ENCODE measurements around the gene TMEM9B.

Gene TMEM9B

DNA sequence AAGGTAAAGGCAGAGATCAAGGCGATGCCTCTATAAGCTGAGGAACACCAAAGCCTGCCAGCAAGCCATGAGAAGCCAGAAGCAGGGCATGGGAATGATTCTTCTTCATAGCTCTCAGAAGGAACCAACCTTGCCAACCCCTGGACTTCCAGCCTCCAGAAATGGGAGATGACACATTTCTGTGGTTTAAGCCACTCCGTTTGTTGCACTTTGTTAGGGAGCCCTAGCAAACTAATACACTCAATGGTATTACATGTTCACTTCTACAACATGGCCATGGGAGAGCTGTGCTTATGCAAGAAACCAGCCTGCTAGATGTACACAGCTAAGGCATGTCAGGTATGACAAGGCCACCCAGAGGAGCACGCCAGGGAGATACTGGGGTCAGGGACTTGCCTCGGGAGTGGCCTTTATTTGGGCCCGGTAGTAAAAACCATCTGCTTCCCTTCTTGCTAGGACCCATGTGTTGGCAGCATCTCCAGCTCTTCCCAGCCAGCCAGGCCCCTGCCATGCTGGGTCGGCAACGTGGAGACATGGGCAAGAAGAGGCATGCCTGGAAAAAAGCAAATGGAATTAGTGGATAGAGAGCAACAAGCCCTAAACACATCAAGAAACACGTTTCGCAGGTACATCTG lies 35.1 kb downstream of the TMEM9B start:
- no peak for DNase-seq

DNA sequence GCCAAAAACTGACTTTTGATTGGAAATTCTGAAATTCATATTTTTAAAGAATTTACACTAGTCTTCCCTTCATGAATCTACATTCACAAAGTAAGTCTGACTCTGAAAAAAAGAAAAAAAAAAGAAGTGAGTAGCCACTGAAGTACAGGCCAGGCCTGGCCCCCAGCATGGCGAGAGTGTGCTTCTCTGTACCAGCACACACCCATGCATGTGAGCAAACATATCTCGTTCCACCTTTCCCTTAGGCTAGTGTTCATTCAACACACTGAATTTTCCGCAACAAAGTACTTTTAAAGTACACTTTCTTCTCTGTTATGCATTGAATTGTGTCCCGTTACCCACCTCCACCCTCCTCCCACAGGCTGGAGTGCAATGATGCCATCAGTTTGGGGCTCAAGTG lies 36.0 kb downstream of the TMEM9B start:
- DNase-seq: no peak

DNA sequence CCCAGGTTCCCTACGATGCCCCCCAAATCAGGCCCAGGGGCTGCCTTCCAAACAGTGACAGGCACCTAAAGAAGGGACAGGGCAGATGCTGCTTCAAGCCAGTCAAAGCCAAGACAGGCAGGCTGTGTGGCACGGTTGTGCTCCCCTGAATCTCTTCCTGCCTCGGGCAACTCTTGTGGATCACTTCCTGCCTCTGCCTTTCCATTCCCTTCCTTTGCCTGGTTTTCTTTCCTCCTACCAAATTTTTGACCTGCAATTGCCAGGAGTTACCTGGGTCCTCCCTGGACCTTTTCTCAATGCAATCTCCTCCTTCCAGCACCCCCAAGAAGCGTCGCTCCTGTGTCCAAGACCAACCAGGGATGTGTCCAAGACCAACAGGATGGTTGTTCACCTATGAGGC lies 37.0 kb downstream of the TMEM9B start:
- no peak for DNase-seq

DNA sequence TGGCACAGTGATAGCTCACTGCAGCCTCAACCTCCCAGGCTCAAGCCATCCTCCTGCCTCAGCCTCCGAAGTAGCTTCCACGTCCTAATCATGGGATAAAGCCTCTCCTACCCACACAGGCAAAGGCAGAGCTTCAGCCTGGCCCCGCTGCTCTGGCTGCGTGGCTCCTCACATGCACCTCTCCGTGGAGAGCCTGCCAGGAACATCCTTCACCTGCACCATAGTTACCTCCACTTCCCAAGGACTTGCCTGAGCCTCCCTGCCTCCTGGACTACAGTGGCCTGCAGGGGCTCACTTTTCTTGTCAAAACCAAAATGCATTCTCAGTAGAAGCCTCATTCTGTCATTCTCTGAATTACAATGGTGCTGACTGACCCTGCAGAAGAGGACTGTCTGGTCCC lies 38.0 kb downstream of the TMEM9B start:
- DNase-seq: no peak

DNA sequence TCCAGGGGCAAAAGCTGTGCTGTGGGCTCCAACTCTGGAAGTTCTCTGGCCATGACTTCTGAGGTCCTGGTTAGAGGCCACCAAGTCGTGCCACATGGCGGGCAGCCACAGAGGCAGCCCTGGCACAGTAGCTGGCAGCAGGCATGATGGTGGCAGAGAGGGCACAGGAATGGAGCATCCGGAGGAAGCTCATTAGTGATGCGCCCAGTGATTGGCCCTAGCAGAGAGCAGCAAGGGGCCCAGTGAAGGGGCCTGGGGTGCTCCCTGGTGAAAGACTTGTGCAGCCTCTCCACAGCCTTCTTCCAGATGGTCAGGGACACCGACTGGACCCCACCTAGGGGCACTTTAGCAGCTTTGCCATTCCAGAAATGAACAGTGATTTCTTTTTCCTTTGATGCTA lies 38.5 kb downstream of the TMEM9B start:
- DNase-seq: no peak

DNA sequence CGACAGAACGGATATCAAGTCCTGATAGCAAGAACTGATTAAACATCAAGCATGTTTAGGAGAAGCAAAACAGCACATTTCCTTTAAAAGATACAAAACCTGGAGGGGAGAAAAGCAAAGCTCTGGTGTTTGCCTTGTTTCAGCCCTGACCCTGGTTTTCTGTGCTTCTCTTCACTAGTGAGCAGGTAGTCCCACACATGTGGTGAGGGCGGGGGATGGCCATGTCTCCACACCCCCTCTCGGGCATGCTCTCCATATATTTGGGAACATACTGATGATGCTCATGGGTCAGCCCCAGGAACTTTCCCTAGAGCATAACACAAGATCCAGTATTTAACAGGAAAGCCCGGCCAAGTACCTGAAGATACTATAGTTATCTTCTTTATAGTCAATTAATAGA lies 41.6 kb downstream of the TMEM9B start:
- DNase-seq: no peak

DNA sequence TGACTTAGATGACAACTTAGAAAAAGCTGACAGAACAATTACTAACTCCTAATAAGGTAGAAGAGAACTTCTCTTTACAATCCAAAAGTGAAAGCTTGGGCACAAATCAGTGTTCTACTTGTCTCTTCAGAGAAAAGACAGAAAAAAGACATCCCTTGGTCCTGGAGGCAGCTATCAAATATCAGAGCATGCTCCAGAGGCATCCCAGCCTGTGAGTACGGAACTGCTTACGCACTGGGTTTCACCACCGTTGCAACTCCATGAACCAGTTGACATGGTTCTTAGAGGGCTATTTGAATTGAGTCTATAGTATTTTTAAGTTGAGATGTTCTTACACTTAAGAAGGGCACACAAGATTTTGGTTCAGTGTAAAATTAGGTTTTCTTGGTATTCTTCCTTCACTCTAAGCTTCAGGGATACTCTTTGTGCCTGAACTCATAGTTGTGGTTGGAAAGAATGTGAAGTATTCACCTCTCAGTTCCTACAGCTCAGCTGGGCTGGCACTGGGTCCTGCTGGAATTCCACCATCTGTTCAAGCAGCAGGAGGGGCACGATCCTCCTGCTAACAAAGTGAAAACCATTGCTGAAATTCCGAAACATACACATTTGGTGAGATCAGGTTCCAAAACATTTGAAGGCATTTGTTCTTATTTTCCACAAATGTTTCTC lies 47.0 kb downstream of the TMEM9B start:
- DNase-seq: no peak

DNA sequence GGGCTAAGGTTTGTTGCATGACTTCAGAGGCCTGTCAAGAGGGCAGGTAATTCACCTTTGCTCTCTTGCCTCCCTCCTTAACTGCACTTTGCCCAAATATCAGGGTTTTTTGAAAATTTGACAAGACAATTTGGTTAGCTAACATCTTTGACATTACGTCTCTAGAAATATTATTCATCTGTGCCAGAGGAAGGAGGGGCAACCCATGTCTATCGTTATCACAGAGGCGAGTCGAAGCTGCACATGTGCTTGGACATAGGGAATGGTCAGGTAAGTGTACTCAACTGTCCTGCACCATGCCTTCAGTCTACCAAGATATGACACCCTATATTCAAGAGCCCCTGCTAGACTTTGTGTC lies 49.6 kb downstream of the TMEM9B start:
- DNase-seq: no peak

DNA sequence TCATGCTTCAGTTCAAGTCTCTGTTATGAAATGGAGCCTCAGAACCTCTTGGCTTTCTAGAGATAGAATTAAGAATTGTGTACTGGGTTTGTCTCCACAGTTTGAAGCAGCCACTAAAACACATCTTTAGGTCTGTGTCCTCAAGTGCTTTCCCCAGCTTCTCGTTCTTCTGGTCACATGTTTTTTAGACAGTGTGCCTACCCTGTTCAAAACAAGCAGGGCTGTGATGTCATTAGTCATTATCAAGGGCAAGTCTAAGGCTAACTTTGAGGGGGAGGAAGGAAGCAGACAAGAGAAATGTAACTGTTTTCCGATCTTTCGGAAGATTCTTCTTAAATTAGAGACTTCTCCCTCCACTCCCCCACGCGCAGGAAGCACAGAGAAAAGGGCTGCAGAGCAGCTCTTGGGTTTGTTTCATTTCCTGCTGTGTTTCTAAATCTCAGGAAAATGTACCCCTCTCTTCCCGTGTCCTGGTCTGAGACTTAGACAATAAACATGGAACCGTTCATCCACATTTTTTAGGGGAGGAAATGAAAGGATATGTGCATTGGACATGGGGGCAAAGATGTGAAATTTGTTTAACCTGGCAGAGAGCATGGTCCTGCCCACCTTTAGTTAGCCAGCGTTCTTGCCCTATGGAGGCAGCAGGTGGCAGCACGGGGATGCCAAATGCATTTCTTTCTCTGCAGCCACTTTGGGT lies 50.1 kb downstream of the TMEM9B start:
- DNase-seq: no peak

DNA sequence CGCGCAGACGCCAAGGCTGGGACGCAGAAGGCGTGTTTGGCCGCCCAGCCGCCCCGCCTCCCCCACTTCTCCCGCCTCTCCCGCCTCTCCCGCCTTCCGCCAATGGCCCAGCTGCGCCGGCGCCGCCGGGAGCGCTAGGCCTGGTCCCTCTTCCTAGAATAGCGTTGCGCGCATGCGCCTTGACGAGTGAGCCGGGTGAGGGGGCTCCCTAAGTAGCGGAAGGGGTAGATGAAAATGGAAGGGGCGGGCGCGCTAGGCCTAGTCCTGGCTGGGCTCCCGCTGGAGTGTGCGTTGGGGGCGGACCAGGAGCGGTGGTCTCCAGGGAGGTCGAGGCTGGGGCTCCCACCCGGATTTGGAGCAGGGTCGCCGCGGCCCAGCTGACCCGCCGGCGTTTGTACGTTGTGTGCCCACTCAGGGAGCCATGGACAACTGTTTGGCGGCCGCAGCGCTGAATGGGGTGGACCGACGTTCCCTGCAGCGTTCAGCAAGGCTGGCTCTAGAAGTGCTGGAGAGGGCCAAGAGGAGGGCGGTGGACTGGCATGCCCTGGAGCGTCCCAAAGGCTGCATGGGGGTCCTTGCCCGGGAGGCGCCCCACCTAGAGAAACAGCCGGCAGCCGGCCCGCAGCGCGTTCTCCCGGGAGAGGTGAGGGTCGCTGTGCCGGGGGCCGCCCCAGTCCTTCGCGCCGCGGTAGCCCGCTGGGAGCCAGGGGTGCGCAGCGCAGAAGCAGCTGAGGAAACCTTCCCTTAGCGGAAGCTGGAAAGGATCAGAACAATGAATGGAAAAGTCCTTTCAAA lies 53.0 kb downstream of the TMEM9B start, which contains the start of gene AKIP1:
Gene AKIP1 (plus strand): TSS at position 161 of the 795 bp plus-strand sequence. CDS start 261 bp downstream, at position 422.
- peak; percentile 95 for DNase-seq

DNA sequence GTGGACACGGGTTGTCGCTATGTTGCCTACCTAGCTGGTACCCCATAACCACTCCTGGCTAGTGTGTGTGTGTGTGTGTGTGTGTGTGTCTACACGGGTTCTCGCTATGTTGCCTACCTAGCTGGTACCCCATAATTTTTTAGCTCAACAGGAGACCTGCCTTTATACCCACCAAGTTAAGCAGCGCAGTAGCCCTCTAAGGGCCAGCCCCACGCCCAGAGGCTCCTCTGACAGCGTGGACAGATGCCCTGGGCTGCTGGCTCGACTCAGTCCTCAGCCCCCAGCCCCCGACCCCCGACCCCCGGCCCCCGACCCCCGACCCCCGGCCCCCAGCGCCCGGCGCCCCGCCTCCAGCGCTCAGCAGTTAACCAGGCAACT lies 53.6 kb downstream of the TMEM9B start:
- no peak for DNase-seq

DNA sequence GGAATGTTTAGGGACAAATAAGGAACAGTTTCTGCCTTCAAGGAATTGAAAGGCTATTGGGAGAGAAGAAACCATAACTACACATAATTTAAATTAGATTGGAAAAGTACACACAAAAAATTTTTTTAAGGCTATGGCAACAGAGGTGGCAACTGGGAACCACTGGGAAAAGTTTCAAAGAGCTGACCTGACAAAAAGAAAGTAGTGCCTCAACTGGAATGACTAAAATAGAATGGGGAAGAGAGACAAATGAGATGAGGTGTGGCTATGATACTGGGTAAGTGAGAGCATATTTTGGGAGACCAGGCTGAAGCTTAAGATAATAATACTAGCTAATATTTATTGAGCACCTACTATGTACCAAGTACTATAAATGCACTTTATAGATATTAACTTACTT lies 56.1 kb downstream of the TMEM9B start:
- no peak for DNase-seq

DNA sequence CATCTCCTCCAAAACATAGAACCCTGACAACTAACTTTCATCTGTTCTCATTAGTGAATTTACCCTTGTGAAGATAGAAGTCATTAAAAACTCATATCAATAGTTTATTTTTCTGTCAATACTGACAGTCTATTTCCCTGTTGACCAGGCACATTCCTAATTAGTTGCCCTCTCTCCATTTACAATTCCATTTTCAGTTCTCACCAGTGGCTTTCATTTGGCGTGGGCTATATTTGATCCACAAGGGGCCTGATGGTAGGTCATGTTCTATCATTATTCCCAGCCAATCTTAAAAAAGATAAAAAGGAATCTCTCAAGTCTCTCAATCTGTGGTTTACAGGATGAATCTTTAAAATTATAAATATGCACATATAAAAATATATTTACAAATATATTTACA lies 57.1 kb downstream of the TMEM9B start:
- DNase-seq: no peak

DNA sequence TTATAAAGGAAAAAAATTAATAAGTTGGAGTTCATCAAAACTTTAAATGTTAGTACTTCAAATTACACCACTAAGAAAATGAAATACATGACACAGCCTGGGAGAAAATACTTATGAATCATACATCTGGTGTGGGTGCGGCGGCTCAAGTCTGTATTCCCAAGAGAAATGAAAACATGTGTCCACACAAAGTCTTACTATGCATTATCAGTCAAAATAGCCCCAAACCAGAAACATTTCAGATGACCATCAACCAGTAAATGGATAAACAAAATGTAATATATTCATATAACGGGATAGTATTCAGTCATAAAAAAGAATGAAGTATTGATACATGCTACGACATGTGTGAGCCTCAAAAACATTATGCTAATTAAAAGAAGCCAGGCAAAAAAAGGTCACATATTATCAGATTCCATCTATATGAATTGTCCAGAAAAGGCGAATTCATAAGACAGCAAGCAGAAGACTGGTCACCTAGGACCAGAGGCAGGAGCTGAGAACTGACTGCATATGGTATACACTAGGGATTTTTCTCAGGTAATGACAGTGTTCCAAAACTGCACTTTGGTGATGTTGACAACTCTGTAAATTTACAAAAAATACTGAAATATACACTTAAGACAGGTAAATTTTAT lies 58.6 kb downstream of the TMEM9B start:
- no peak for DNase-seq

DNA sequence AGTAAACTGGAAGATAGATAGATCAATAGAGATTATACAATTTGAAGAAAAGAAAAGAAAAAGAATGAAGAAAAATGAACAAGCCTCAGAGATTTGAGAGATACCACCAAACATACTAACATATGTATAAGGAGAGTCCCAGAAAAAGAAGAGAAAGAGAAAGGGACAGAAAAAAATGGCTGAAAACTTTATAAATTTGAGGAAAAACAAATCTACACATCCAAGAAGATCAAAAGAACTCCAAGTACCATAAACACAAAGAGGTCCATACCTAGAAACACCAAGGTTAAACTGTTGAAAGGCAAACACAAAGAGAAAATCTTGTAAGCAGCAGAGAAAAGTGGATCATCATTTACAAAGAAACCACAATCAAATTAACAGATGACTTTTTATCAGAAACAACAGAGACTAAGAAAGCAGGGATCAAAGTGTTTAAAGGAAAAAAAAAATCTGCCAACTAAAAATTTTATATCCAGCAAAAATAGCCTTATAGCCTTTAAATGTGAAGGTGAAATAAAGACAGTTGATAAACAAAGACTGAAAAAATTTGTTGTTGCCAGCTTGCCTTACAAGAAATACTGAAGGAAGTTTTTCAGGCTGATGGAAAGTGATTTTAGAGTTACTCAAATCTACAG lies 65.0 kb downstream of the TMEM9B start:
- DNase-seq: no peak

Data from NCI-H774 (cell line).